HepG2 (cell line): ENCODE results near the gene ELANE. TPM values are rescaled to one million over a fixed set of nuclear protein-coding genes. Genes with fewer than 3 reads are reported as not detected.

Experiments
- GFI1 ChIP-seq: sonication (generic); formaldehyde crosslinking; IDR thresholded peaks from 2 replicates; pipeline ENCODE4 v1.5.0; 2020; ENCODE audit warnings: missing genetic modification reagents, mild to moderate bottlenecking, borderline replicate concordance
- NRL ChIP-seq: sonication (generic); formaldehyde crosslinking; IDR thresholded peaks from 2 replicates; pipeline ENCODE4 v1.5.0; 2020; ENCODE audit warnings: missing genetic modification reagents, mild to moderate bottlenecking, moderate library complexity, borderline replicate concordance
- POLR2AphosphoS2 ChIP-seq: IDR thresholded peaks from 2 replicates; pipeline ENCODE4 v1.6.1; 2011; ENCODE audit warnings: low read depth, low read length, improper control_type of control experiment
- ZBTB3 ChIP-seq: sonication (generic); formaldehyde crosslinking; IDR thresholded peaks from 2 replicates; pipeline ENCODE4 v1.4.0; 2020; ENCODE audit warnings: low read depth, mild to moderate bottlenecking, moderate library complexity, missing genetic modification reagents, borderline replicate concordance
- ZNF101 ChIP-seq: sonication (generic); formaldehyde crosslinking; IDR thresholded peaks from 2 replicates; pipeline ENCODE4 v1.4.0; 2020; ENCODE audit warnings: mild to moderate bottlenecking, low read depth, missing genetic modification reagents, borderline replicate concordance
- polyA plus RNA-seq, 8 experiments: library from polyadenylated mRNA; depleted of rRNA in 3 of 8; stranded (reverse) in 7 of 8; unstranded in 1 of 8; fragments of >200 nt; fragmentation: Illumina TruSeq in 4 of 8; extraction: Trizol in 4 of 8; gene quantifications; 2 replicates each; pipeline versions ENCODE4 v1.2.1 to v1.2.3, GENCODE V29; 2011 to 2016; ENCODE audit warnings: low read depth in 4 of 8, missing spikeins in 1 of 8, mixed read lengths in 1 of 8; ENCODE audit not compliant: insufficient read depth in 1 of 8
- total RNA-seq, 5 experiments: library from RNA; depleted of rRNA; stranded (reverse); fragments of >200 nt; fragmentation: Illumina TruSeq; extraction: Trizol; gene quantifications; 2 replicates each; pipeline ENCODE4 v1.2.3, GENCODE V29; 2016; ENCODE audit warnings: low read depth in 1 of 5
- TF ChIP-seq, protein P1 (sequence below), 2 experiments: sonication (generic) in 1 of 2; formaldehyde crosslinking in 1 of 2; IDR thresholded peaks; 2 replicates each; pipeline versions ENCODE4 v1.6.1 to v1.9.0; 2014 to 2022; ENCODE audit warnings: antibody characterized with exemption in 1 of 2, borderline replicate concordance in 1 of 2, inconsistent platforms in 1 of 2, low read depth in 1 of 2, missing genetic modification reagents in 1 of 2

ELANE gene
- total and polyA plus RNA-seq, 2 of the 13 experiments (the other 11 are each of a cell fraction or from before 2014, with no cell fraction given), result not detected

DNA sequence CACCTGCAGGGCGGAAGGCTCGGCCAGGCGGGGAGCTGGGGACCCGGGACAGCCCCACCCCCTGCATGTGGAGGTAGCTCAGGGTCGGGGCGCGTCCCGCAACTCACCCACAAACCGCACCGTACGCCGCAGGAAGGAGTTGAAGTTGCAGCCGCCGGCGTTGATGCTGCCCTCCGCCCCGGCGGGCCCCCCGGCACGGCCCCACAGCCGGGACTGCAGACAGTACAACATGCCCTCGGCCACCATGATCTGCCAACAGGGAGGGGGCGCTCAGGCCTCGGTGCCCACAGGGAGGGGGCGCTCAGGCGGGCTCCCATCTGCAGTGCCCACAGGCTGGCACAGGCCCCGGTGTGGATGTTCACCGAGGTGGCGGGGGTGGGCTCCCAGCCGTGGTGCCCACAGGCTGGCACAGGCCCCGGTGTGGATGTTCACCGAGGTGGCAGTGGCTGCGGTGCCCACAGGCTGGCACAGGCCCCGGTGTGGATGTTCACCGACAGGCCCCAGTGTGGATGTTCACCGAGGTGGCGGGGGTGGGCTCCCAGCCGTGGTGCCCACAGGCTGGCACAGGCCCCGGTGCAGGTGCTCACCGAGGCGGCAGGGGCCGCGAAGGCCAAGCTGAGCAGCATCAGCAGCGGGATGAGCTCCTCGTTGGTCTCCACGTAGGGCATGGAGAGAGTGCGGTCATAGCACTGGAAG is 36.9 kb upstream of the ELANE start (continued):
- TF ChIP-seq, protein P1, sequence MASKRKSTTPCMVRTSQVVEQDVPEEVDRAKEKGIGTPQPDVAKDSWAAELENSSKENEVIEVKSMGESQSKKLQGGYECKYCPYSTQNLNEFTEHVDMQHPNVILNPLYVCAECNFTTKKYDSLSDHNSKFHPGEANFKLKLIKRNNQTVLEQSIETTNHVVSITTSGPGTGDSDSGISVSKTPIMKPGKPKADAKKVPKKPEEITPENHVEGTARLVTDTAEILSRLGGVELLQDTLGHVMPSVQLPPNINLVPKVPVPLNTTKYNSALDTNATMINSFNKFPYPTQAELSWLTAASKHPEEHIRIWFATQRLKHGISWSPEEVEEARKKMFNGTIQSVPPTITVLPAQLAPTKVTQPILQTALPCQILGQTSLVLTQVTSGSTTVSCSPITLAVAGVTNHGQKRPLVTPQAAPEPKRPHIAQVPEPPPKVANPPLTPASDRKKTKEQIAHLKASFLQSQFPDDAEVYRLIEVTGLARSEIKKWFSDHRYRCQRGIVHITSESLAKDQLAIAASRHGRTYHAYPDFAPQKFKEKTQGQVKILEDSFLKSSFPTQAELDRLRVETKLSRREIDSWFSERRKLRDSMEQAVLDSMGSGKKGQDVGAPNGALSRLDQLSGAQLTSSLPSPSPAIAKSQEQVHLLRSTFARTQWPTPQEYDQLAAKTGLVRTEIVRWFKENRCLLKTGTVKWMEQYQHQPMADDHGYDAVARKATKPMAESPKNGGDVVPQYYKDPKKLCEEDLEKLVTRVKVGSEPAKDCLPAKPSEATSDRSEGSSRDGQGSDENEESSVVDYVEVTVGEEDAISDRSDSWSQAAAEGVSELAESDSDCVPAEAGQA (IDR thresholded peaks at IDR 0.05; ENCODE audit: low read depth), result no peak
- TF ChIP-seq, protein P1 (CRISPR knock-in tag; IDR thresholded peaks at IDR 0.05; ENCODE audit: borderline replicate concordance), result no peak
- TF ChIP-seq ZNF101 (CRISPR knock-in tag) (no peak), GFI1 (CRISPR knock-in tag) (no peak), NRL (no peak), POLR2AphosphoS2 (0 out of 2 replicates have a peak, but pooled peaks have one; percentile 25), ZBTB3 (CRISPR knock-in tag) (no peak)
